GM12874 (cell line): ENCODE measurements around the gene EXOC6.

Source experiments
- CTCF ChIP-seq: IDR thresholded peaks from 2 replicates; pipeline ENCODE4 v1.5.1; 2011; ENCODE audit warnings: low read depth, mild to moderate bottlenecking, control low read depth, low read length, moderate library complexity; ENCODE audit not compliant: insufficient read depth

Gene EXOC6

GRCh38 chr10:93028883-93029282, 180.6 kb downstream of the EXOC6 start:
- TF ChIP-seq CTCF, result no peak

- no peak for TF ChIP-seq CTCF
These were observed 182.1 kb downstream of the EXOC6 start for GRCh38 chr10:93030409-93030808.

DNA sequence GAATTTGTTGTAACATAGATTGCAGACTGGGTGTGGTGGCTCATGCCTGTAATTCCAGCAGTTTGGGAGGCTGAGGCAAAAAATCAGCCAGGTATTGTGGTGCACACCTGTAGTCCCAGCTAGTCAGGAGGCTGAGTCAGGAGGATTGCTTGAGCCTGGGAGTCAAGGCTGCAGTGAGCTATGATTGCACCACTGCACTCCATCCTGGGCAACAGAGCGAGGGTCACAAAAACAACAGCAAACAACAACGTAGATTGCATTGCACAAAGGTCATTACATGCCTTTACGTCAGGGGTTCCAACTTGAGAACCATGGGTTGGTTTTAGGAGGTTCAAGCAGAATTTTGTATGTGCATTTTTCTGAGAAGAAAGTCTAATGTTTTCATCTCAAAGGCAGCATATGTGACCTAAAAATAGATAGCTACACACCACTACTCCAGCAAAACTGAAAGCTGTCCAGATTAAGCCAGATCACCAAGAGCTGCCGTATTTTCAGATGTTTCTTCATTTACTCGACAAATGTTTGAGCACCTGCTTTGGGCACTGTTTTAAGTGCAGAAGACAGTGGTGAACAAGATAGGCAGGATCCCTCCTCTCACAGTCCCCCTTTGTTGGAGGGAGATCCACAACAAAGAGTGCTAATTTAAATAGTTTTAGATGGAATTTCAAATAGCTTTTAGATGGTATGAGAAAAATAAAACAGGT, 183.9 kb downstream of the EXOC6 start:
- TF ChIP-seq CTCF, result no peak

DNA sequence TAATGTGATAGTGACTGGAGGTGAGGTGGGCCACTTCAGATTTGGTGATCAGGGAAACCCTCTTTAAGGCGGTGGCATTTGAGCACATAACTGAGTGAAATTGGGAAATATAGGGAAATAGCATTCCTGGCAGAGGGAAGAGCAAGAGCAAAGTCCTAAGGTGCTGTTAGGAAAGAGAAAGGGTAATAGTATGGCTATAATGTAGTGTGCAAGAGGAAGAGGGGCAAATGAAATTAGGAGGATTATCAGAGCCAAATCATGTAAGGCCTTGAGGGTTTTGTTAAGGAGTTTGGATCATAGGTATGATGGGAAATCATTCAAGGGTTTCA, 184.5 kb downstream of the EXOC6 start:
- no peak for TF ChIP-seq CTCF

DNA sequence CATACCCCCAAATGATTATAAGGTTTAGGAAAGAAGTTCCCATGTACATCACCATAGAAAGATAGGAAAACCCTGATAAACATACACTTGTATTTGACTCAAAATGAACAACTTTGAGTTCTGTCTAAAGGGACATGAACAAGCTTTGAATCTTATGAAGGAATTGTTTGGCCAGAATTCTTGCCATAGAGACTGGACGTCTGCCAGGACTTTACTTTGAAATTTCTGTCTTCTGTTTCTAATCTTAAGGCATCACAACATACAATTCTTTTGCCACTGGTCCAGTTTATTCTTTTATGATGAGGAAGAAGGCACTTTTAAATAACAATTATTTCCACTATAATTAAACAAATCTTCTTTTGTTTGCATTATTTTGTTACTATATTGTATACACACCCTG, 186.1 kb downstream of the EXOC6 start:
- no peak for TF ChIP-seq CTCF

- TF ChIP-seq CTCF, result no peak
These were observed 190.8 kb downstream of the EXOC6 start for GRCh38 chr10:93039110-93039509.

GRCh38 chr10:93039721-93040120, 191.4 kb downstream of the EXOC6 start:
- peak; percentile 47 for TF ChIP-seq CTCF
